HG03558 (cell line): Measurements from ENCODE around the gene SCUBE2.

Experiments
- ATAC-seq: cut with Tn5 transposase; IDR thresholded peaks from one replicate; pipeline ENCODE4 v1.9.1; 2021; ENCODE audit warnings: moderate number of reproducible peaks; ENCODE audit not compliant: unreplicated experiment; ENCODE audit errors: extremely low read depth

SCUBE2 gene

DNA sequence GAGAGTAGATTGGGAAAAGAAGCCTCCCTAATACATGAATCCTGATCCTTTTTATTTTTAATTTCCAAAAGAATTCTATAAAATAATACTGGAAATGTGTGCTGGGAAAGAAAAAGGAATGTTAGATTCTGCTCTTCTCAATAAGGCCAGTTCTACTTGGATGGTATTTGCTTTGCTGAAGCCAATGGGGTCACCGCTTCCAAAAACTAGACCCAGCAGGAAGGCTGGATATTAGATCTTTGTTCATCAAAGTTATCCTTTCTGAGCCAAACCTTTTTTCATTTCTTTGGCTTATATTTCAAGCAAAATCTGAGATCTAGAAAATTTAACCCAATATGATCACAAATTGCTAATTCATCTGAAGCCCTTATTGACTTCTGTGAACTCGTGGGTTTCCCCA is 41.4 kb downstream of the SCUBE2 start:
- ATAC-seq, result no peak

DNA sequence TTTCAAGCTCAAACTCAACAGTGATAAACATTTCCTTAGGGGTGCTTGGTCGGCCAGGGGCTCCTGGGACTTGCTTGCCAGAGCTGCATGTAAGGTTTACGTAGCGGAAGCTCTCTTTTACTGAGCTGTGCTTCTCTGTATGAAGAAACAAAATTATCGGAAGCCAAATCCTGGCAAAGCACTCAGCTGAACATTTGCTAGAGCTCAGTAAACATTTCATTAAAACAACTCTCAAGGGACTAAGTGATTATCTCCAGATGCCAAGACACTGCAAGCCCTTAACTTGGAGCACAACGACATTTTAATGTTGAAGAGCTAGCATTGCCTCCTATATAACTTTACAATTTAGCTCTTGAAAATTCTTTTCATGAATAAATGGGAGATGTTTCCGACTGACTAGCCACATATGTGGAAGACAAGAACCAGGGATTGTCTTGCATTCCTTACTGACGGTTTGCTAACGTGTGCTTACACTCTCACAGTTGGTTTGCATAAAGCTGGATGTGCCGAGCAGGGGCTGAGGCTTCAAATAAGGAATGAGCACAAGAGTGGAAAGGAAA is 43.4 kb downstream of the SCUBE2 start:
- no peak for ATAC-seq

DNA sequence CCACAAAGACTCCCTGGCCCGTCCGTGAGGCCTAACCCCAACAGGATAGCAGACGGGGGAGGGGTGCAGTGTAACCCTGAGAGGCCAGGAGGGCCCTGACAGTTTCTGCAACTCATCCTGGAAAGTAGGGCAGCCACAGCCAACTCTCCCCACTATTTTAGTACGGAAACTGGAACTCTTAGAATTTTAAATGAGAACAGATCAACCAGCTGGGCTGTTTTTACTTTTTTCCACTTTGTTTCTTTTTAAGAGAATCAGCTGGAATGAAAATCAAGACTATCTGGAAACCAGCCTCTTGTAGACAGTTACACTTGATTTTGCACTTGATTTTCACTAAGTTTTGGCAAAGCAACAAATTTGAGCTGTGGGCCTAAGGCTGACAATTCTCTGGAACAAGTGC is 44.9 kb downstream of the SCUBE2 start:
- ATAC-seq, result no peak

DNA sequence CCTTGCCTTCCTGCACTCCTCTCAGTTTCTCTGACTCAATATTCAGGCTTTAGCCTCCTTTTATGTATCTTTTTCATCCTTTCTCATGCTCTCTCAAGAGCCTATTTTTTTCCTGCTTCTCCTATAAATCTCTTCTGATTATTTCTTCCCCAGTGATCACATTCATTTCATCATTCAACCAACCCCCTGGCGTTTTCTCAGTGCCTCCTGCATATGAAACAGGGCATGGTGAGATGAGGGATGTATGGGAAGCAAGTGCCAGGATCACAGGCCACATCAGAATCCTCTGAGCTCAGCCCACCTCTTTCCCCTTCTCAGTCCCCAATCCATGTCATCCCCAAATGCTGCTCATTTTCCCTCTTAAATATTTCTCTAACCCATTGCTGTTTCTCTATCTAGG is 48.9 kb downstream of the SCUBE2 start:
- no peak for ATAC-seq

DNA sequence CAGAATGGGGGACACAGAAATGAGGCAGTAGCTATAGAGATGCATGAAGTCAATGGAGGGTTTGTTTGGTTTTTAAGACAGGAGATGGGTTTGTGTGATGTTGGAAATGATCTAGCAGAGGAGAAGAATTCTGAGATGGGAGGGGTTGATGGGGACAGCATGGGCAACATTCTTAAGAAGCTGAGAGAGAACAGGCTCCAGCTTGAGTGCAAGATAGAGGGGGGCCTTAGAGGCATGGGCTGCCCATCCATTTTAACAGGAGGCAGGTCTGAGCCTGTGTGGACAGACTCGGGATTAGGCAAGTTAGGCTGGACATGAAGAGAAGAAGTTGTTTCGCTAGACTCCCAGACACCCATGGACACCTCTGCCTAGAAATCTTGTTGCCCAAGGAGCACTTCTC is 49.7 kb downstream of the SCUBE2 start:
- no peak for ATAC-seq

DNA sequence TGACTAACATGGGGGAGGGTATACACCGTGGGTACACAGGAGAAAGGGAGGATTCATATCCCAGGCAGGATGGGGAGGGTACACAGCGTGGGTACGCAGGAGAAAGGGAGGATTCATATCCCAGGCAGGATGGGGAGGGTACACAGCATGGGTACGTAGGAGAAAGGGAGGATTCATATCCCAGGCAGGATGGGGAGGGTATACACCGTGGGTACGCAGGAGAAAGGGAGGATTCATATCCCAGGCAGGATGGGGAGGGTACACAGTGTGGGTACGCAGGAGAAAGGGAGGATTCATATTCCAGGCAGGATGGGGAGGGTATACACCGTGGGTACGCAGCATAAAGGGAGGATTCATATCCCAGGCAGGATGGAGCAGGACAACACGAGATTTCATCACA is 51.0 kb downstream of the SCUBE2 start:
- ATAC-seq, result no peak

DNA sequence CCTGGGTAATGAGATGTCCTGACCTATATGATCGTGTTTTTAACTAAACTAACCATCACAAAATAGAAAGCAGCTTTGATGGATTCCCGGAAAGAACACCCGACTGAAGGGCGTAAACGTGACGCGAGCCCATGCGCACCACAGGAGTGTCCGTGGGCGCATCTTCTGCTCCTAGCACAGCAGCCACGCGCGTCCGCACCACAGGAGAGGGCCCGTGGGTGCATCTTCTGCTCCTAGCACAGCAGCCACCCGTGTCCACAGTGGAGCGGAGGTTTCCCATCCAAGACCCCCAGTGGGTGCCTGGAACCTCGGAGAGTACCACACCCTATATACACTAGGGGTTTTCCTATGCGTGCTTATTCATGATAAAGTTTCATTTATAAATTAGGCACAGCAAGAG is 51.5 kb downstream of the SCUBE2 start:
- no peak for ATAC-seq

DNA sequence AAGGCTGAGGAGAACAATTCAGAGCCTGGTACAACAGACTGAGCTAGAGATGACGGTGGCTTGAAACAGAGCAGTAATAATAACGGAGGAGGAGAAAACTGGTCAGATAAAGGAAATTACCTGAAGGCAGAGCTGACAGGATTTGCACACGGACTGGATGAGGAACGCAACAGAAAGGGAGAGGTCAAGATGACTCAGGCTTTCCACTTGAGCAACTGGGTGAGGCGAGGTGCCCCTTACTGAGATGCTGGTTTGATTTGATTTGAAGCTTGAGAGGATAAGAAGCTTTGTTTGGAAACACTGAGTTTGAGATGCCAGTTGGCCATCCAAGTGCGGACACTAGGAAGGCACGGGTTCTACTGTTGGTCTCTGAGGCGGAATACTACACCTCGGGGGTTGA is 52.2 kb downstream of the SCUBE2 start:
- no peak for ATAC-seq

DNA sequence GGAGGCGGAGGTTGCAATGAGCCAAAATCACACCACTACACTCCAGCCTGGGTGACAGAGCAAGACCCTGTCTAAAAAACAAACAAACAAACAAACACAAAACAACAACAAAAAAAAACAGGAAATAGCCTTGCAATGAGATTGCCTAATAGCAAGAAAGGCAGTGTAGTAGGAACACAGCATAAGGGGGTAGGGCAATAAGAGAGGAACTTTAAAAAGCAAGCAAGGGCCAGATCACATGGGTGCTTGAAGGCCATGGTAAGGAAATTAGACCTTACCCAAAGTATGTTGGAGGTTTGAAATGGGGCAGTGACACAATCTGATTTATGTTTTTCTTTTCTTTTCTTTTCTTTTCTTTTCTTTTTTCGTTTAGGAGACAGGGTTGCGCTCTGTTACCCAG is 52.9 kb downstream of the SCUBE2 start:
- ATAC-seq, result no peak

DNA sequence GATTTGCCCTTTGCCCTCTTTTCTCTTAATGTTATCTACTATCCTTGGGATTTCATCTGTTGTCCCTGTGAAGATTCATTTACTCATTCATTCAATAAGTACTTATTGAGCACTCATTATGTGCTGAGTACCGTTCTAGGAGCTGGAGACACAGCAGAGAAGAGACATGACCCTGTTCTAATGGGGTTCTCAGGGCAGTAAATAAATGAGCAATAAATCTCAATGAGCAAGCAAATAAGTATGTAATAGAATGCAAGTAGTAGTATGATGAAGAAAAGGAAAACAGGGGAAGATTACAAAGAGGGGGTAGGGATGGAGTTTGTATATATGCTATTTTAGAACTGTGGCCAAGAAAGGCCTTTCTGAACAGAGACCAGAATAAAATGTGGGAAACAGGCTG is 53.4 kb downstream of the SCUBE2 start:
- no peak for ATAC-seq

DNA sequence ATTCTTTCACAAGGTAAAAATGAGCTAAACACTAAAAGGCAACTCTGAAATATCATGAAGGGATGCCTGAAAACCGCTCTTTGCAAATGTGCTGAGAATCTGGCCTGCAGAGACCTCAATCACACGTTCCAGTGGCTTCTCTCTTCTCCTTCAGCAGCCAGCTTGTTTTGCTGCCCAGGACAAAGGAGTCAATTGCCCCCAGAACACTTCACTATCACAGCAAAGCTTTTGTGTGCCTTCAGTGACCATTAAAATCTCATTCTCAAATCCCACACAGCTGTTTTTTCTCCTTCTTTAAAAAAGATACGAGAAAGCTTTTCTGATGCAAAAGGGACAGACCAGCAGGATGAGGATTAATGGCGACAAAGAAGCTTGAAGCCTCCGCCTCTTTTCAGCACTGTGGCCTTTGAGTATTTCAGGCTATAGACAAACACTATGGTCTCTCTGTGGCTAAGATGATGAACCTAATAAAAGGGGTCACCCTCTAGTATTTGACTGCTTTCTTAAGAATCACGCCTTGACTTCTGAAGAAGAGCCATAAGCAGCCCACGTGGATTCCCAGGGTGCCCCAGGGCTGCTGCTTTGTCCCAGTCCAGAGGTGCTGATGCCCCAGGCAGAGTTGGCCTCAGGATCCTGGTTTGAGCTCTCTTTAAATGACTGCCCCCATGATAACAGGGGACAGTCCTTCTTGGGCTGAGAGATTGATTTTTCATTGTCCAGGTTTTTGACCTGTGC is 54.2 kb downstream of the SCUBE2 start:
- ATAC-seq, result no peak

DNA sequence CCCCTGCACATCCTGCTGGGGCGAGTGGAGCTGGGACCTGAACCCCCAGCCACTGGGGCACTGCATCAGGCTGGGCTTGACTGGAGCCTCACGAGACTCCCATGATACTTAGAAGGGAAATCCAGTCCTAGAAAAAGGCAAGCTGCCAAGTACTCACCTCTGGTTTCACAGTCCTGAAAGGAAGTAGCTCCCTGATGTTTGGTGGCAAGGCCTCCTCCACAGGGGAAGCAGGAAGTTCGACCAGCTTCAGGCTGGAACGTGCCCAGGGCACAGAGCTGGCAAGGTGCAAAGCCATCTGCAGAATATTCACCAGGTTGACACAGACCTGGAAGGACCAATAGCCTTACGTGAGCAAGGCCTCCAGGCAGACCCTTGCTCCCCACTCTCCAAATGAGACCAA is 60.8 kb downstream of the SCUBE2 start:
- no peak for ATAC-seq

DNA sequence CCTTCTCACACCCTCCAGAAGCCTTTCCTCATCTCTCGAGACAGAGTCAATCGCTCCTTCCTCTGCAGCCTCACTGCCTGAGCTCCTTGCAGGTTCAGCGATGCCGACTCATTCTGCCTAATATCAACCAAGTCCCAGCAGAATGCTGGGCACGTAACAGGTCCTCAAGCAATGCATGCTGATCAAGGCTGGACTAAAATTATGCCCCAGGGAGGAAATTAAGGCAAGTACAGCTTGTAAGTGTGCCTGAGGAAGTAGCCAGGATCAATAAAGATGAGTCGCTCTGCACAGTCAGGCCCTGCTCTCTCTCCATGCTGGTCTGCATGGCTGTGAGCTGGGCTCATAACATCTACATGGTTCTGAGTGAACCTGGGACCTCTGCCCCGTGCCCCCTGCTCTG is 62.0 kb downstream of the SCUBE2 start:
- ATAC-seq, result no peak

DNA sequence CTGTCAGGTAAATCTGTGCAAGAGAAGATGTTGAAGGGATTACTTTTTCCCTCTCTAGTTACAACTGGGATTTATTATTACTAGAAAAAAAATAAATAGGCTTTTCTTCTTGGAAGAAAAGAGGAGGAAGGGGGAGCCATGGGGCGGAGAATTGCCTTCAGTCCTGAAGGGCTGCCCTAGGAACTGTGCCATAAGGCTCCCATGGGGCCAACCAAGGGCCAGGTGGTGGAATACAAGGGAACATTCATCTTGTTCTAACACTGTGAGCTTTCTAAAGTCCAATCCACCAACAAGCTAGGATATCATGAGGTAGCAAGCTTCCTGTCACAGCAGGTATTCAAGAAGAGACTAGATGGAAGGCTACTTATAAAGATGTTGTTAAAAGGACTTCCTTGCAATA is 62.8 kb downstream of the SCUBE2 start:
- ATAC-seq, result no peak

DNA sequence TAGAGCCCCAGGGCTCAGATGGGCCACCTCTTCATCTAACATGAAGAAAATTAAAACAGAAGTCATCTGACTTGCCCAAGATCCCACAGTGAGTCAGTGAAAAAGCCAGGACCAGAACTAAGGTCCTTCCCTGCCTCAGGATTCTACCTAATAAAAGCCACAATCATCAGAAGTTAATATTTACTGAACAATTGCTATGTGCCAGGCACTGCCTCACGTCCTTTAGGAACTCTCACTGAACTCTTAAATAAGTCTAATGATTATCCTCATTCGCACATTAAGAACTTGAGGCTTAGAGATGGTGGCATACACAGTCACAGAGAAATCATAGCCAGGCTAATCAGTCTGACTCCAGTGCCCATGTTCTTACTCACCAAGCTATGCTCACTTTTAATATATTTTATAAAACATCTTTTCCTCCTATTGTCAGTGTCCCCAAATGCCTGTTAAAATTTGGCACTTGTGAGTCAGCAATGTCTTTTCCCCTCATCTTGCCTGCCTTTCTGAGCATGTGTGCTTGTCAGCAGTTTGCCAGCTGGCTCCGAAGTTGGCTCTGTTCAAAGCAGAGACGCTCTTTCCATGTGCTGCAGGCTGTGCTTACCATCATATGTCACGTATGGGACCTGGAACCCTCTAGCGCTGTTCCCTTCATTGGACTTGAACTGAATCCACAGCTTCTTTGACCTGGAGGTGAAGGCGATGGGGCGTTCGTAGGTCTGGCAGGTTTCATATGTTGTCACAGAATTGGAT is 66.1 kb downstream of the SCUBE2 start:
- ATAC-seq, result no peak

DNA sequence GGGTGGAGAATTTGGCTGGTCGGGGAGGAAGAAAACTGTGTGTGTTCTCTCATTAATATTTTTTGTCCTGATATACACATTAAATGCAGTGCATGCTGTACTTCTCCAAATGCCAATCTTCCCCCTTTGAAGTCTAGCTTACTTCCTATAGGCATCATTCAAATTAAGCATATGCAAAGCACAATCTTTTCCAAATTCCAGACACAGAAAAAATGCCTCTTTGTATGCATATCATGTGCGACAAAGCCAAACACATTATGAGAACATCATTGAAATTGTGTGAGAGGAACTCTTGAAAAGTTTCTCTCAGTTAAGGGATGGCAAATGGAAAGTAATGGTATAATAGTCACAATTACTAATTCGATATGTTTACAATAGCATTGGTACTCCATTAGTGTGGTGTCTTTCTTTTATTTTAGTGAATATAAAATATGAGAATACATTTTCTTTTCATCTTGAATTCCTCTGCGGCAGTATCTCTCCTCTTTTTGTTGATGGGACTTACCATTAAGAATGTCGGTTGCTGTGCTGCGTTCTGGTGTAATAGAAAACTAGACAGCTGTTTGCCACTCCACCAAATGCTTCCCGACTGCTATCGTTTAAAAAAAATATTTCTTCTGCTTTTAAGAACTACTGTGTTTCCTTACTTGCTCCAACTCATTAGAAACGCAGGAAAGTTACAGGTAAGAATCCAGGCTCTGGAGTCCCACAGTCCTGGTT is 68.3 kb downstream of the SCUBE2 start:
- no peak for ATAC-seq

DNA sequence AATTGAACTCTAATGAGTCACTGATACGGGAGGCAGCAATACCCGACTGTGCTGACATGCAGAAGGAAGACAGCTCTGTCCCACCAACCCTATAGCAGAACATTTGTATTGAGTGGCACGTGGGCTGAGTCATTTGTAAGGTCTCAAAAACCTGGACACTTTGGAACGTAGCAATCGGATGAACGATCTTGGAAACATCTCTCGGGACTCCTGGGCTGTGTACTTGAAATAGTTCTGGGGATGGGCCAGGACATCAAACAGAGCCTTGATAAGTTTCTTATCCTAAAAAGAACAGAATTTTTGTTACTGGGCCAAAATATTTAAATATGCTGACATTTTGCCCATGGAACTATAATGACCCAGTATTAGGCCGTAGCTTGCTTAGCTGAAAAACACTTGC is 70.5 kb downstream of the SCUBE2 start:
- ATAC-seq, result no peak

DNA sequence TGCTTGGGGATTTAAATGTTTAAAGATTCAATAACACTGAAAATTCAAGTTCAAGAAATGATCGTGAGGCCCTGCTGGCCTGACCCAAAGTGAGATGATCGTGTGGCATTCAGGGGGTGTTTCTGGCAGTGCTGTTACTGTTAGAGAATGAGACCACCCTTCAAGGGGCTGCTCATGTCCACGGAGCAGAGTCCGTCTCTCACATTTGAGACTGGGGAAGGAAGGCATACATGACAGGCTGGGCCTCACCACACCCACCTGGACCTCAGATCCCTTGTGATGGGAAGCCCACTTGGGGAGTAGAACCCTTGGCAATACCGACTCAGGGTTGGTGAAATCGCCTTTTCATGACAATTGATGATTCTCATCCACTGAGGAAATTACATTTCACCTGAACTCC is 71.5 kb downstream of the SCUBE2 start:
- ATAC-seq, result no peak

DNA sequence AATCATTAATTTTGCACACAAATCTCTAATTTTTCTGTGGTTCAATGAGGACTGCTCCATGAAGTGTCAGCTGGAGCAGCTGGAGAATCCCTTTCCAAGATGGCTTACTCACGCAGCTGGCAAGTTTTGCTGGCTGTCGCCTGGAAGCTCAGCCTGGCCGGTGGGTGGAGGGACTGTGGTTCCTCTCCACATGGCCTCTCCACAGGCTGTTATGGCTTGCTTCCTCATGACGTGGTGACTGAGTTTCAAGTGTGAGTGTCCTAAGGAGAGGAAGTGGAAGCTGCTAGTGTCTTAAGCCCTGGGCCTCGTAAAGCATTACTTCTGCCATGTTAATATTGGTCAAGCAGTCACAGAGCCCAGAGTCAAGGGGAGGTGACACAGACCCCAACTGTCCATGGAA is 73.6 kb downstream of the SCUBE2 start:
- ATAC-seq, result no peak

DNA sequence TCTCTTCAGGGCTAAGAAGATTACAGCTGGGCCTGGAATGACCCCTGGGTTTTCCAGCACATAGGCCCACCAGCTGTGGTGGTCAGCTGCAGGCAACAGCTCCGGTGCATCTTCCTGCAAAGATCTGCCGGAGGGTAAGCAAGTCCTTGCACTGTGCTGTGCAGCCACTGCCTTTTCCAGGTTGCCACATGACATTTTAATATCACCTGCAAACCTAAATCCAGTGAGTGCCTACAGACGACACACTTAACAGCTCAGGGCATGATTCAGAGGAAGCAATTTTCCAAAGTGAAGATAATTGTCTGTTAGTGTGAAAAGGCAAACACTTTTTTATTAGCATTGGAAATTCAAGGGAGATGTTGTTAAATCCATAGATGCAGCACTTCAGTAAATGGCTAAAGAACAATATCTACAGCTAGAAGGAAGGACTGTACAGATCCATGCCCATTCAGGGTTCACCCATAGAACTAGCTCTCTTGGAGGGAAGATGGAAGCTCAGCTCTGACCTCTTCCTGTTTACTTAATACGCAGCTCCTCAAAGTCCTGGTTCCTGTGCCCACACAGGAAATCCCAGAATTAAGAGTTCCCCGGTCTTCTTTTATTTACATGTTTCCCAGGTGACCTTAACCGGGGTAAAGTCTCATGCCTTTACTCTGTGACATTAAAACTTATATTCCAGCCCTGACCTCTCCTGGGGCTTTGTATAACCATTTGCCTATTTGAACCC is 74.3 kb downstream of the SCUBE2 start:
- no peak for ATAC-seq
